GM21526 (cell line): Measurements from ENCODE around the gene EAF1.
"Not testable (repeated sequence)": the region's sequence is repeated elsewhere in the genome, so short reads cannot be mapped to it uniquely, and the experiment has no call there.

ENCODE experiments used
- ATAC-seq: cut with Tn5 transposase; IDR thresholded peaks from one replicate; pipeline ENCODE4 v1.9.1; 2021; ENCODE audit warnings: moderate library complexity; ENCODE audit not compliant: unreplicated experiment, low FRiP score

Gene EAF1

DNA sequence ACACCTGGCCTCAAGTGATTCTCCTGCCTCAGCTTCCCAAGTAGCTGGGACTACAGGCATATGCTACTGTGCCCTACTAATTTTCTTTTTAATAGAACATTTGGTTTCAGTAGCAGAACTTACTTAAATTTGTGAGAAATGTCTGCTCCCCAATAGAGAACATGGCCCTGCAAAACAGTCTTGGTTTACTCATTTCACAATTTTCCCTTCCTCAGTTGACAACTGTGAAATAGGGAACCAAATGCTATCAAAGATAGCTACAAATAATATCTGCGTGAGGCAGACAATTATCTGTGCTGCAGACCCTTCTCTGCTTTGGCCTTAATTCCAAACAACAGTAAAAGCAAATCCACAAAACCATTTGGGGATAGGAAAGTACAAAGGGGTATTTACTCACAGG, 22.6 kb upstream of the EAF1 start:
- no peak for ATAC-seq

DNA sequence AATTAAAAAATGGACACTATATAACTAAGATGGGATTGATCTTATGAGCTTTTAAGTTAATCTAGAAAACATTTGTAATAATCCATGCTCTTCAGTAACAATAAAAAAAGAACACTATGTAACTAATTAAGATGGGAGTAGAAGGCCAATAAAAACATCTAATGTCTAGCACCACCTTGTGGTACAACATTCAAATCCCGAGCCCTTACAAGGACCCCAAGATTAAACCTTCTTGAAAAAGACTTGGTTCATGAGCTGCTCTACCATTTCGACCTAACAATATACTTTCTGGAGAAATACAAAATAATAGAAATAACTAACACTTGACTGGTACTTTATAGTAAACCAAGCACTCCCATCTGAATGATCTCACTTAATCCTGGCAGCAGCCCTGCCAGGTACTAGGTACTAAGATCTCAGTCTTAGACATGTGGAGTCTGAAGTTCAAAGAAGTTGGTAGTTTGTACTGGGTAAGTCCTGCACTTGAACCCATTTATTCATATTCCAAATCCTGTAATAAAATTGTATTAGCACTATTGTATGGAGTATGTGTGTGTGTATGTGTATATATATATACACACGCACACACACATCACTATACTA, 21.8 kb upstream of the EAF1 start:
- ATAC-seq = no peak

DNA sequence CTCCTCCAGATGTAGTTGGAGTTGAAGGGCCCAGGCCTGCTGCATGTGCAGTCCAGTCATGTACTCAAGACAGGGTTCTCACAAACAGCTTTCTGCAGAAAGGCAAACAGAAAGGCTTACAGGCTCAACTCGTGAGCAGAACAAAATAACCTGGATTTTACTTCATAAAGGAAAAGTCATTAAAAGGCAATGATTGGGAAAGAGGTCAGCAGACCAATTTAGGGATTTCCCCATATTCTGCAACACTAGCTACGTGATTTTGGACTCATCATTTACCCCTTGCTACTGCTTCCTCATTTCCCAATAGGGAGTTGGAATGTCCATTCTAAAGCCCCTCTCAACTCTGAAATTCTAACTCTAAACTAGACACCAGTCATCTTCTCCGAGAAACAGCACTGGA, 18.2 kb upstream of the EAF1 start:
- ATAC-seq = no peak

DNA sequence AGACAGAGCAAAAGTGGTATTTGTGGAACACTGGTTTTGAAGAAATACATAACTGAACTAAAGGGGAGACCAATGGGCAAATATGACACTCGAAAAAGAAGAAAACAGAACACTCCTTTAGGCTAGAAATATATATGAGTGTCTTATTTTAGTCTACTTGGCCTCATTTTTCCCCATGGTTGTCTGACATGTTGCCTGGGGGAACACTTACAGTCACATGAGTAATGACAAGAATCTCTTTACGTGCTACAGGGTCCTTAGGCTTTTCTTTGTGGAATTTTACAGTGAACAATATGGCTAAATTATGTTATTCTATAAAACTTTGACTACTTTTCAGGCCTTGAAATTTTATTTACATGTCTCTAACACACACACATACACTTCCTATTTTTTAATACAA, 17.6 kb upstream of the EAF1 start:
- ATAC-seq = no peak

DNA sequence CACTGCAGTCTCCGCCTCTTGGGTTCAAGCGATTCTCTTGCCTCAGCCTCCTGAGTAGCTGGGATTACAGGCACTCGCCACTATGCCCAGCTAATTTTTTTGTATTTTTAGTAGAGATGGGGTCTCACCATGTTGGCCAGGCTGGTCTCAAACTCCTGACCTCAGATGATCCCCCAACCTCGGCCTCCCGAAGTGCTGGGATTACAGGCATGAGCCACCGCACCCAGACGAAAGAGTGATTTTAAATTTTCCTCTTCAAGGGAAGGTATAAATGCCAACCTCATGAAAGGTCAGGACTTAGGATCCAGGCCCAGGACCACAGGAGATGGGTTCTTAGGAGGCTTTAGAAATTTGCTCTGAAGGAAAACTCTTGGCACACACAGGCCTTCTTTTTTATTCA, 16.4 kb upstream of the EAF1 start:
- ATAC-seq = not testable (repeated sequence)

DNA sequence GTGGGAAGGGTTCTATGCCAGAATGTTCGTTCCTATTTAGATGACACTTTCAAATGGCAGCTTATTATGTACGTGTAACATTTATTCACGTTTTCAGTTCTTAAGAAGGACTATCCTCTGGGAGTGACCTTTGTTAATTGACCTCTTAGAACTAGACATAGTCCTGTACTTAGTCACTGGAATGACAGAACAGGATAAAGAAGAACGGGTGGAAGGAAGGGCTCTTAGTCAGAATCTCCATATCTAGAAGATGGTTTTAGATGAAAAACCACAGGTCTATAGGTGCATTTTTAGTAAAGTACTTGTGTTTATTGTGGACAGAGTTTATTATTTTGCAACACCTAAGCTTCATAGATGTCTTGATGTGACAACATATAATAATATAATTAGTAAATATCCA, 6.5 kb upstream of the EAF1 start:
- ATAC-seq = no peak

DNA sequence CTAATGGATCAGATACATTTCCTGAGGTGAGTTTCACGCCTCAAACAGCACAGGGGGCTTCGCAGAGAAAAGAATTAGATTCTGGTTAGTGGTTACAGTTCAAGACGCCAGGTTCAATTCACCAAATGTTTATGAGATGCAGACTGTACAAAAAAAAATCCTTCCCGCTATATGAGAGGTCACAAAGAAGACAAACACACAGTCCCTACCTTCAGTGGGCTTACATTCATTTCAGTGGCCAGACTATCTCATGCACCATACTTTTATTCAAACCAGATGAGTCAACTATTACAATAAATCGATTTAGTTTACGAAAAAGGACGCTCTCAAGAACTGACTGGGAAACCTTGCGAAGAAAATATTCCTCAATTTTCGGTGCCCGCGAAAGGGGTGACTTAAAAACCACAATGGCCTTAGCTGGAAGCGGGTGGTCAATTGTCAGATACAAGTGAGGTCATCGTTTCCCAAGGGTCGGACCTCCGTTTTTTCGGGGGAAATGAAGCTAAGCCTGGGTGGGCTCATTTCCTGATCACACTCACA, 749 bp upstream of the EAF1 start:
- no peak for ATAC-seq

DNA sequence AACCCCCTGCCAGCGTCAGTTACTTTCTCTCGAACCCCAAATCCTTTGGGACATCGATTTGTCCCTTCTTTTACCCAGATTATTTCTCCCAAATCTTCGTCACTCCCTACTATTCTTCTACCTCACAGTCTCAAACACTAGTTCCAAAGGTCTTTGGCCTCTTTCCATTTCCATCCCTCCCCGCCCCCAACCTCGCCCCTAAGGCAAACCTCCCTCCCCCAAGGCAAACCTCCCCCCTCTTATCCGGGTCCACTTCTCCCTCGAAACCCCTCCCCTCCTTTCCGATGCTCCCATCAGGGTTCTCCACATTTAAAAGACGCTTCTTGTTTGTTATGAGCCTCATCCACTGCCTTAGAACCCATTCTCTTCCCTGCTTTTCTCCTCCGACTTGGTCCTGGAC, 583 bp downstream of the EAF1 start:
- ATAC-seq = no peak

DNA sequence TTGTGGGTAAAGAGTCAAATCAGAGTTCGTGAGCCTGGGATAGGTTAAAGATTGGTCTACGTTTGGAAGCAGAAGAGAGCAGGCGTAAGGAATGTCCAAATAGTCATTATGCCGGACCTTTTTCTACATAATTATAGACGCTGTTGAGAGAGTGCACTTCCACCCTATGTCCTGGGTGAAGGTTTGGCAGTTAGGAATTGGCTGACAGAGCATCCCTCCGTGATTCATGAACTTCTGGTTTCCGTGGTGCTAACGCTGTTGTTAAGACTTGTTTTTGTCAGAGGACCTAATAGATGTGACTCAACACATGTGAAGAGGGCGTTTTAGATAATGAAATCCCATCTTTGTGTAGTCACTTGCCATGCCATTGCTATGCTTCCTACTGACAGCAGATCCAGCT, 1.1 kb downstream of the EAF1 start:
- no peak for ATAC-seq

DNA sequence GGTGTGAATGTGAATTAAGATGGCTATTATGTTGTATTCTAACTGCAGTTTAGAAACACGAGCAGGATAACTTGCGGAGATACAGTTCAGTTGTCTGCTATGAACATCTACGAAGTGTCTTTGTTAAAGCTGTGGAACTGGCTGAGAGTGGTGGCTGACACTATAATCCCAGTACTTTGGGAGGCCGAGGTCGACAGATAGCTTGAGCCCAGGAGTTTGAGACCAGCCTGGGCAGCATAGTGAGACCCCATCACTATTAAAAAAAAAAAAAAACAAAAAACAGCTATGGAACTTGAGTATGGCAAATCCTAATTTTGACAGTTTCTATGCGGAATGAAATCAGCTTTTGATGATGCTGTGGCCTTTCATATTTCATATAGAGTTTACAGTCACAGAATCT, 1.7 kb downstream of the EAF1 start:
- ATAC-seq = no peak

DNA sequence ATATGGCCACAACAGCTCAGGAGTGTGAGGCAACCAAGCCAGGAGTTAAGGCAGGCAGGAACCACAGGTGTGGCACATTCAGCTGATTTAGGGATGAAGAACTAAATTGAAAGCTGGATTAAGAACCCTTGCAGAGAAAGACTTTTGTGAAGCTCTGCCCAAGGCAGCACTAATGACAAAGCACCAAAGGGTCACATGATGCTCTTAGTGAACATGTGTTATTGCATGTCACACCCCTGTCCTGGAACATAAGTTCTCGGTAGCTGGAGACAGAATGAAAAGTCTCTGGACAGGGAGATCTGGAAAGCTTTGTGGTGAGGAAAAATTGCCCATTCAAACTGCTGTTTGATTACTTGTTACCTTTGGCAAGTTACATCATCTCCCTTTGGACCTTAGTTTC, 3.2 kb downstream of the EAF1 start:
- no peak for ATAC-seq

DNA sequence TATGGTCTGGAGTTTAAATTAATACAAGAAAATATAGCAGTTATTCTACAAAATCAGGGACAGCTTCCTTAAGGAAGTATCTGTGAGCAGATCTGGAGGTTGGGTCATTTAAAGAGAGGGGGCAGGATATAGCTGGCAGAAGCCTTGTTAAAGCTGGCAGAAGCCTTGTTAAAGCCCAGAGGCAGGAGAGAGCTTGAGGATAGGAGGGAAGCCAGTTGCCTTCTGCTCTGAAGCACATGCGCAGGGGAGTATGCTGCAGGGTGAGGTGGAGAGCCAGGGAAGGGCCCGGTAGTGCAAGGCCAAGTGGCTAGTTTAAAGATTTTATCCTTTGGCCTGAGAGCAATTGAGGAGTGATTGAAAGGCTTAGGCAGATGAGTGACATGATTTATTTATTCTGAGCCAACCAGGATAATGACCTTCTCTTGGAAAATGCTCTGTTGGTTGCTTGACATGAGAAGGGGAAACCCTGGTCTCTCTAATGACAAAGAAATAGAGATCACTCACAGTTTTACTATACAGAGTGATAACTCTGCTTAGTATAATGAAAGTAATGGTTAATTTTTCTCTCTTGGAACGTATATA, 3.9 kb downstream of the EAF1 start:
- ATAC-seq = no peak

DNA sequence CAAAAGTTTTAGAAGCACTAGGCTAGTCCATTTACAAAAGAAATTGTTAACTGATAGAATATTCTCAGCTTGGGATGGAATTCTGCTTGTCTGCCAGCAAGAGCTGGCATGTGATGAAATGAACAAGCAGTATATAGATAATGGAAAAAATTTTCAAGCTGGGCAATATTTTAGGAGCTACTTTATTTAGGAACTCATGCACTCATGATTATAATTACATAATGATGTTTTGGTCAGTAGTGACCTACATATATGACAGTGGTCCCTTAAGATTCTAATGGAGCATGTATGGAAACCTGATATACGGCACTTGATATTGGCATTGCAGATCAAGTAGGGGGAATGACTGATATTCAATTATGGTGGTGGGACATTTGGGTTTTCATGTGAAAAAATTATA, 6.1 kb downstream of the EAF1 start:
- no peak for ATAC-seq

DNA sequence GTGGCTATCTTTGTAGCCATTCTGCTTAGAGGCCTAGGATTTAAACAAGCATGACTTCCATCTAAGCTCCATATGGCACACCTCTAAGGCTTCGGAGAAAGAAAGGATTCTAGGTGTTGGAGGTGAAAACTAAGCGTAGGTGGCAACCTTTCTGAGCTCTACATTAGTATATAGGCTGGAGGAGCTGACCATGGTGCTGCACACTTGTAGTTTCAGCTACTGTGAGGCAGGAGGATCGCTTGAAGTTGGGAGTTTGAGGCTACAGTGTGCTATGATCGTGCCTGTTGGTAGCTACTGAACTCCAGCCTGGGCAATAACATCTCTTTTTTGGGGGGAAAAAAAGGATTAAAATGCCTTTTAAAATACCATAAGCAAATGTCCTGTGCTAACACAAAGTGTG, 7.4 kb downstream of the EAF1 start:
- ATAC-seq = no peak

DNA sequence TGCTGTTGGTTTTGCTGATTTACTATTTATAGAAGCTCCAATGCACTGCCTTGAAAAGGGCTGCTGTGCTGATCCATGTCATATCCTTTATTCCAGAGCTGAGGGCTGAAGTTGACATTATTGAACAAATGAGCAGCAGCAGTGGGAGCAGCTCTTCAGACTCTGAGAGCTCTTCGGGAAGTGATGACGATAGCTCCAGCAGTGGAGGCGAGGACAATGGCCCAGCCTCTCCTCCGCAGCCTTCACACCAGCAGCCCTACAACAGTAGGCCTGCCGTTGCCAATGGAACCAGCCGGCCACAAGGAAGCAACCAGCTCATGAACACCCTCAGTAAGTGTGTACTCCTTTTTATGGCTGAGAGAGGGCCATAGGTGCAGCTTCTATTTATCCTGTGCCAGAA, 8.8 kb downstream of the EAF1 start:
- ATAC-seq = no peak

DNA sequence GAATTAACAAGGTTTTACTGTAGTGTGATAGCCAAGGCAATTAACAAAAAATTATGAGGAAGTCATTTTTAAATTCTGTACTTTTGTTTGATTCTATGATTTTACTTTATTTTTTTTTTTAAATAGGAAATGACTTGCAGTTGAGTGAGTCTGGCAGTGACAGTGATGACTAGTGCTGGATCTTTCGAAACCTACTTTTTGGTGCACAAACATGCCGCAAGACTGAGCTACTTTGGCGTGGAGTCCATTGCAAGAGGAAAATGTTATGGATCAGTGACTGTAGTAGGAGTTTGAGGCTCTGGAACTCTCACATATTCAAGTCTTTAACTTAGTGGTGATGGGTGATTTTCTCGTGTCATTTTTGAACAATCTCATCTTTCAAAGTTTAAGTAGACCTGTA, 11.6 kb downstream of the EAF1 start:
- no peak for ATAC-seq

DNA sequence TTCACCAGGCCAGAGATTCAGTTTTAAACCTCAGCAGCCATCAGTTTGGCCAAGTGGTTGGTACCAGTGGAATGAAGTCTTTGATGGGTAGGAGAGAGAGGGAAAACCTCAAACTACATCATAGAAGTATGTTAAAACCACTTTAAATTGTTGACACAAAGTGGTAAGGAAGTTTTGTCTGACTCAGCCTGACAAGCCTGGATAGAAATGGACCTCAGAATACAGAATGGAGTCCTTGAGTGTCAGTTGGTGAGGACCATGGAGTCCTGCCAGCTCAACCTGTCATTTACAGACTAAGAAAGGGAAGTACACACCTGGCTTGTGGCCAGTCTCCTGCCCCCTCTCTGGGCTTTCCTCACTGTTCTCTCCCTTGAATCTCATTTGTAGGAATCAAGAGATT, 12.1 kb downstream of the EAF1 start:
- no peak for ATAC-seq

DNA sequence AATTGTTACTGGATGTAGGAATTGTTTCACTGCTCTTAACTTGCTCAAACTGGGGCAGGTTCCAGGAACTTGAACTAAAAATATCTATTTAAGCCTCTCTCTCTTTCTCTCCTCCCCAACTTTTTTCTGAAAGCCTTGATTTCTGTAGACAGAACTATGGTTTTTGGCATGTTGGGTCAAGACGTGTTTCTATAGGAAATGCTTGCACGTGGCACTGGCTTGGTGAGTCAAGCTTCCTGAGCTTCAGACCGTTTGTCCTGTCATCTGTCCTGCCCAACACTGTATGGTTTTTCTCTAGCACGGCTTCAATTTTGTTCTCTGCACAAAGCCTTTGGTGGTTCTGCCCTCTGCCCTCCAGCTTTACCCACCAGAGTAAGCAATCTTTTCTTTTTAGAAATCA, 13.5 kb downstream of the EAF1 start:
- no peak for ATAC-seq

DNA sequence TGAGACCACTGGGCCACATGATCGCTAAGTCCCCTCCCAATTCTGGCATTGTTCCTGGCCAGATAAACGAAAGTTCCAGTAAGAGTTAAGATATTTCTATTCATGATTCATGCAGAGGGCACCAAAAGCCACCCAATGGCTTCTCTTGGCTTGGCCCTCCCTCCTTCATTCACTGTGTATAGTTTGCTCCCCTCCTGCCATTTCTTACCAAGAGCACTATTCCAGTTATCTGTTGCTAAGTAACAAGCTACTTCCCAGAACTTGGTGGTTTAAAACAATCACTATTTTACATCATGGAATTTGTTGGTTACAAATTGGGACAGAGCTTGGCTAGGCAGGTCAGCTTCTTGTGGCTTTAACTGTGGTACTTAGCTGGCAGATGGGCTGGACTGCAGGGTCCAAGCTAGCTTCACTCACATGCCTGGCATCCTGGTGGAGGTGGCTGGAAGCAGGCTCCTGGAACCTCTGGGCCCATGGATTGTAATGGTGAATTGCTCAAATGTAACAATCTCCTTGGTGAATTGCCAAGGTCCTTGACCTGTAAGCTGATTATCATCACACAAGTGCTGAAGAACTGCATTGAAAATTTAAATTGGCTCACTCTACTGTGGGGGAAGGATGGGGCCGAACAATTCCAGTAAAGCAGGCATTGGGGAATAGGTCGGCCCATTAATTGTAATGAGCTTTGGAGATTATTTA, 16.6 kb downstream of the EAF1 start:
- ATAC-seq = no peak

DNA sequence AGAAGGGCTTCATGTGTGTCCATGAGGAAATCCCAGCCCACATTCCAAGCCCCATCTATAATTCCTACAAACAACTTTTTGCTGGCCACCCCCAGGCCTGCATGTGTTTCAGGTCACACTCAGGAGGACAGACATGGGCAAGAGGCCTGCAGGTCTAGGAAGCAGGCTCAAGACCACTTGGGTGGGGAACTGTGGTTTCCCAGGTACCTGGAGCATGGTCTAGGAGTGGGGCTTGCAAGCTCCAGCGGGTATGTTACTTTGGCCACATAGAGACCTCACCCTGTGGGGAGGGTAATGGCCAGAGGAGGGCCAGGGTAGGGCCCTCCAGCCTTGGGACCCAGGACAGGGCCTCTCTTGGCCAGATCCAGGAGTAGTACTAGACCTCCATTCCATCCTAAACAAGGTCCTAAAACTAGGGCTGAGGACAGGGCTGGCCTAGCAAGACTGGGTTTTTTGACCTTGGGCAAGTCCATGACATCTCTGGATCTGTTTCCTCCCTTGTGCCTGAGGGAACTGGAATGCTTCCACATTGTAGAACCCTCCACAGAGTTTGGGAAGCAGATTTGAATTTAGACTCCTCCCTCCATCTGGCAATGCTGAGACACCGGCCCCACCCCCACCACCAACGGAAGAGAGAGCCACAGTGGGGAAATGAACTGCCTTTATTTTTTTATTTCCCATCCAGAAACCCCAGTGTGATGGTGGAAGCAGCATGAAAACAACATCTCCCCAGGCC, 22.3 kb downstream of the EAF1 start:
- no peak for ATAC-seq

DNA sequence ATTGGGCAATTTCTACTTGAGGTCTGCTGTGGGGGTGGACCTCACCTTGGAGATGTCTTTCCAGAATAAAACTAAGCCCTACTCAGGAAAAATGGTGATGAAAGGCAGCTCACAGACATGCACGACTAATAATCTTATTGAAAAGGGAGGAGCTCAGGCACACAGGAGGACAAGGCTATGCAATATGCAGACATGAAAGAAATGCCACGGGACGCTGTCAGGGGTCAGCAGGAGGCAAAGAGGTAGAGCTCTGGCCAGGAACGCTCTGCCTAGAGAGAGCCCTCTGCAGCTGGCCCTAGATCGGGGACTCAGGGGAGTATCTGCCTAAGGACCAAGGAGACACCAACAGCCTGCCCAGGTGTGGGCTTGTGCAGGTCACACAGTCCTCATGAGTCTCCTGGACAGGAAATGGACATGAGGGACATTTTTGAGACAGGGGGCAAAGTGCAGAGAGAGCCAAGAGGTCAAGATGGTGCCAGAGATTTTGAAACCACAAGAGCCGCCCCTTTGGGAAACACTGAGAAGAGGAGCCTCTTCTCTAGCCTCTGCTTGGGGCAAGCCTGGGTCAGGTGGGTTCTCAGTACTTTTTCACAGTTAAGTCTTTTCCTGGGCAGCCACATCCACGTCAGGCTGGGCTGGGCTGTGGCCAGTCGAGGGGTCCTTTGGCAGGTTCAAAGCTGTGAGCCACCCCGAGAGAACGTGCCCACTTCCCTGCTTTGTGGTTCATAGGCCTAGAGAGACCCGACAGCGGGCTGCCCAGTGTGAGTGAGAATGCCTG, 23.2 kb downstream of the EAF1 start:
- ATAC-seq = no peak
